OCI-LY7 (cell line): ENCODE data around the gene POLA2. TPM values are rescaled to one million over a fixed set of nuclear protein-coding genes. Genes with fewer than 3 reads are reported as not detected.

ENCODE experiments used
- BruUV-seq: library from RNA; stranded (reverse); fragments of 400-500 nt; replicated peaks from 2 replicates; lab custom pipeline; 2021; lab: Mats Ljungman, UMichigan
- CTCF ChIA-PET: fragments of 300-600 bp; sonication (Branson Sonifier 250); formaldehyde crosslinking; loops from one replicate; lab custom pipeline; 2022; ENCODE audit warnings: antibody characterized with exemption; ENCODE audit not compliant: unreplicated experiment; lab: Charles Lee
- POLR2A ChIA-PET: fragments of 300-600 bp; sonication (Branson Sonifier 250); formaldehyde crosslinking; loops from one replicate; lab custom pipeline; 2022; ENCODE audit warnings: antibody characterized with exemption; lab: Charles Lee
- DNase-seq: peaks from one replicate; pipeline ENCODE4 v3.0.0-alpha.2; 2015; ENCODE audit warnings: low spot score
- H2AFZ ChIP-seq: fragments of 200-600 bp; sonication (generic), shearing (Covaris generic); 2 replicates; pipeline ENCODE4 v1.6.1; 2014; ENCODE audit warnings: mild to moderate bottlenecking, antibody characterized with exemption, low read length, moderate library complexity
- H3K27ac ChIP-seq: fragments of 200-600 bp; sonication (generic); 2 replicates; pipeline ENCODE4 v1.5.1; 2014; ENCODE audit warnings: mixed run types, low read depth, mild to moderate bottlenecking, moderate library complexity, low read length, inconsistent platforms; ENCODE audit not compliant: poor library complexity, severe bottlenecking
- H3K36me3 ChIP-seq: fragments of 200-600 bp; sonication (generic); 2 replicates; pipeline ENCODE4 v1.6.1; 2014; ENCODE audit warnings: mild to moderate bottlenecking, antibody characterized with exemption, low read length, moderate library complexity, mixed read lengths; ENCODE audit not compliant: insufficient read depth
- H3K4me1 ChIP-seq: fragments of 200-600 bp; sonication (generic); 2 replicates; pipeline ENCODE4 v1.5.1; 2014; ENCODE audit warnings: mild to moderate bottlenecking, low read length; ENCODE audit not compliant: insufficient read depth, poor library complexity, severe bottlenecking
- H3K4me2 ChIP-seq: fragments of 200-600 bp; sonication (generic); 2 replicates; pipeline ENCODE4 v1.6.1; 2014; ENCODE audit warnings: mild to moderate bottlenecking, low read length
- H3K4me3 ChIP-seq: fragments of 200-600 bp; sonication (generic); 2 replicates; pipeline ENCODE4 v1.5.1; 2014; ENCODE audit warnings: mild to moderate bottlenecking, low read depth, low read length; ENCODE audit not compliant: poor library complexity, severe bottlenecking
- H3K79me2 ChIP-seq: fragments of 200-600 bp; sonication (generic); 2 replicates; pipeline ENCODE4 v1.6.1; 2016; ENCODE audit warnings: low read depth, mild to moderate bottlenecking, low read length, moderate library complexity, mixed read lengths; ENCODE audit not compliant: insufficient read depth
- H3K9me2 ChIP-seq: fragments of 200-600 bp; sonication (generic); 2 replicates; pipeline ENCODE4 v1.6.1; 2016; ENCODE audit warnings: mild to moderate bottlenecking, low read length, mixed read lengths; ENCODE audit not compliant: insufficient read depth
- H3K9me3 ChIP-seq: fragments of 200-600 bp; sonication (generic); 2 replicates; pipeline ENCODE4 v1.6.1; 2014; ENCODE audit warnings: mild to moderate bottlenecking, mixed run types, low read length, mixed read lengths
- H4K20me1 ChIP-seq: fragments of 200-600 bp; sonication (generic); 2 replicates; pipeline ENCODE4 v1.6.1; 2014; ENCODE audit warnings: mild to moderate bottlenecking, antibody characterized with exemption, low read length, moderate library complexity, mixed read lengths; ENCODE audit not compliant: insufficient read depth
- CTCF ChIP-seq: fragments of 200-600 bp; sonication (generic); conservative IDR thresholded peaks from 2 replicates; pipeline ENCODE4 v1.5.1; 2014; ENCODE audit warnings: mild to moderate bottlenecking, antibody characterized with exemption, low read length, moderate library complexity, mixed read lengths
- EZH2phosphoT487 ChIP-seq: fragments of 200-600 bp; sonication (generic); IDR thresholded peaks from 2 replicates; pipeline ENCODE4 v1.6.1; 2018; ENCODE audit warnings: low read depth, borderline replicate concordance, mild to moderate bottlenecking, mixed run types, antibody characterized with exemption, low read length, moderate library complexity, mixed read lengths
- intact Hi-C: fragments of 100-400 bp; cut with micrococcal nuclease; formaldehyde crosslinking; loops from one replicate; pipeline ENCODE4 v1.10.0; 2022; ENCODE audit not compliant: unreplicated experiment
- total RNA-seq, 2 experiments: library from RNA; depleted of rRNA in 1 of 2; stranded (reverse); fragments of >200 nt in 1 of 2; shearing (Covaris generic) in 1 of 2; gene quantifications; 2 replicates each; pipeline ENCODE4 v1.2.3, GENCODE V29; 2014 to 2022

The POLA2 gene
- total RNA-seq, 2 experiments from 2014 or later = 47.5 to 89.1 TPM

GRCh38 chr11:65338676-65339075 lies 76.9 kb downstream of the POLA2 start:
- peaks cover 9% of the 10 kb centered on the region for H3K4me1 ChIP-seq
- peaks cover 25% of the 10 kb centered on the region for H4K20me1 ChIP-seq
- no peak overlapping the region for H3K27ac ChIP-seq
- DNase-seq = no peak
- H3K4me3 ChIP-seq = no peak overlapping the region
- ChIA-PET CTCF (no interaction called here), POLR2A (interaction anchor here (1.3 kb wide), 1 partner anchor 18 kb away, joined by 3 read pairs; no protein-coding TSS in a partner anchor)
- H3K9me3 ChIP-seq = no peaks in the 10 kb centered on the region
- H3K36me3 ChIP-seq = peaks cover 62% of the 10 kb centered on the region
- intact Hi-C loops = no loop called here
- TF ChIP-seq EZH2phosphoT487 = no peak
- TF ChIP-seq CTCF = no peak
- peaks cover 42% of the 10 kb centered on the region for H3K79me2 ChIP-seq
- no peak overlapping the region for H3K4me2 ChIP-seq
- no TSS peak for BruUV-seq
- H3K9me2 ChIP-seq = no peaks in the 10 kb centered on the region
- H2AFZ ChIP-seq = no peak overlapping the region

- no peak overlapping the region for H3K27ac ChIP-seq
- no peak for DNase-seq
- H3K36me3 ChIP-seq = peaks cover 78% of the 10 kb centered on the region
- H3K79me2 ChIP-seq = peaks cover 27% of the 10 kb centered on the region
- intact Hi-C loops = no loop called here
- ChIA-PET POLR2A (interaction anchor here (1.1 kb wide), 1 partner anchor 8 kb away, joined by 3 read pairs; no protein-coding TSS in a partner anchor), CTCF (no interaction called here)
- H3K4me3 ChIP-seq = no peak overlapping the region
- BruUV-seq = no TSS peak
- no peak overlapping the region for H2AFZ ChIP-seq
- no peak for TF ChIP-seq CTCF
- H3K9me2 ChIP-seq = no peaks in the 10 kb centered on the region
- peaks cover 3% of the 10 kb centered on the region for H3K4me1 ChIP-seq
- H3K9me3 ChIP-seq = no peaks in the 10 kb centered on the region
- H4K20me1 ChIP-seq = peaks cover 15% of the 10 kb centered on the region
- H3K4me2 ChIP-seq = no peak overlapping the region
Measured at GRCh38 chr11:65340226-65340625, 78.5 kb downstream of the POLA2 start.

- Histone ChIP-seq H3K4me1 (no peaks in the 10 kb centered on the region), H3K4me2 (no peak overlapping the region), H3K4me3 (no peak overlapping the region), H3K79me2 (peaks cover 13% of the 10 kb centered on the region; the same call in 1 of the 2 replicates), H4K20me1 (peaks cover 12% of the 10 kb centered on the region; the same call in 1 of the 2 replicates), H2AFZ (no peak overlapping the region), H3K27ac (no peak overlapping the region), H3K36me3 (peaks cover 82% of the 10 kb centered on the region), H3K9me3 (no peaks in the 10 kb centered on the region), H3K9me2 (no peaks in the 10 kb centered on the region)
- TF ChIP-seq CTCF (no peak), EZH2phosphoT487 (no peak)
- CTCF ChIA-PET = no interaction called here
- POLR2A ChIA-PET = interaction anchor here (0.6 kb wide), 1 partner anchor 54 kb away, joined by 3 read pairs; no protein-coding TSS in a partner anchor
- BruUV-seq = no TSS peak
- DNase-seq = no peak
- intact Hi-C loops = no loop called here
Measured at GRCh38 chr11:65341856-65342255, 80.1 kb downstream of the POLA2 start.

Other genes starting within 250 kb of the POLA2 start
- 113 and 130 TPM in 2 replicates for gene ARL2, start 247.8 kb upstream of the POLA2 start, total RNA-seq (2014; rRNA removed; shearing (Covaris generic))
- 95.9 and 102 TPM in 2 replicates for gene ARL2, start 247.8 kb upstream of the POLA2 start, total RNA-seq (2022)
- gene SNX15, start 234.5 kb upstream of the POLA2 start, total RNA-seq (2014; rRNA removed; shearing (Covaris generic)) = 25.9 and 31.6 TPM in 2 replicates
- 28.3 and 33.6 TPM in 2 replicates for gene SNX15, start 234.5 kb upstream of the POLA2 start, total RNA-seq (2022)
- 23.3 and 28.2 TPM in 2 replicates for gene SAC3D1, start 220.8 kb upstream of the POLA2 start, total RNA-seq (2014; rRNA removed; shearing (Covaris generic))
- gene SAC3D1, start 220.8 kb upstream of the POLA2 start, total RNA-seq (2022) = 32.5 and 32.7 TPM in 2 replicates
- gene NAALADL1, start 203.4 kb upstream of the POLA2 start, total RNA-seq (2014; rRNA removed; shearing (Covaris generic)) = 2.7 and 7.1 TPM in 2 replicates
- gene NAALADL1, start 203.4 kb upstream of the POLA2 start, total RNA-seq (2022) = 3.9 and 4.6 TPM in 2 replicates
- 119 and 135 TPM in 2 replicates for gene CDCA5, start 177.9 kb upstream of the POLA2 start, total RNA-seq (2014; rRNA removed; shearing (Covaris generic))
- gene CDCA5, start 177.9 kb upstream of the POLA2 start, total RNA-seq (2022) = 151 and 153 TPM in 2 replicates
- 39.5 and 43.9 TPM in 2 replicates for gene ZFPL1, start 177.7 kb upstream of the POLA2 start, total RNA-seq (2014; rRNA removed; shearing (Covaris generic))
- gene ZFPL1, start 177.7 kb upstream of the POLA2 start, total RNA-seq (2022) = 38.4 and 42.6 TPM in 2 replicates
- 214 and 221 TPM in 2 replicates for gene VPS51, start 165.7 kb upstream of the POLA2 start, total RNA-seq (2014; rRNA removed; shearing (Covaris generic))
- 119 and 146 TPM in 2 replicates for gene VPS51, start 165.7 kb upstream of the POLA2 start, total RNA-seq (2022)
- 25.8 and 30.1 TPM in 2 replicates for gene TM7SF2, start 150.1 kb upstream of the POLA2 start, total RNA-seq (2014; rRNA removed; shearing (Covaris generic))
- 46.7 and 54.1 TPM in 2 replicates for gene TM7SF2, start 150.1 kb upstream of the POLA2 start, total RNA-seq (2022)
- gene ZNHIT2, start 144.3 kb upstream of the POLA2 start, total RNA-seq (2014; rRNA removed; shearing (Covaris generic)) = 29.9 and 32.4 TPM in 2 replicates
- gene ZNHIT2, start 144.3 kb upstream of the POLA2 start, total RNA-seq (2022) = 10.7 and 11.5 TPM in 2 replicates
- 1,573 and 1,628 TPM in 2 replicates for gene FAU, start 139.8 kb upstream of the POLA2 start, total RNA-seq (2014; rRNA removed; shearing (Covaris generic))
- gene FAU, start 139.8 kb upstream of the POLA2 start, total RNA-seq (2022) = 1,401 and 1,406 TPM in 2 replicates
- 81.6 and 83.2 TPM in 2 replicates for gene MRPL49, start 139.6 kb upstream of the POLA2 start, total RNA-seq (2014; rRNA removed; shearing (Covaris generic))
- gene MRPL49, start 139.6 kb upstream of the POLA2 start, total RNA-seq (2022) = 65.2 and 67.2 TPM in 2 replicates
- 102 and 134 TPM in 2 replicates for gene SYVN1, start 127.4 kb upstream of the POLA2 start, total RNA-seq (2014; rRNA removed; shearing (Covaris generic))
- 310 and 320 TPM in 2 replicates for gene SYVN1, start 127.4 kb upstream of the POLA2 start, total RNA-seq (2022)
- not detected in 2 replicates for gene SPDYC, start 91.7 kb upstream of the POLA2 start, total RNA-seq (2014; rRNA removed; shearing (Covaris generic))
- not detected in 2 replicates for gene SPDYC, start 91.7 kb upstream of the POLA2 start, total RNA-seq (2022)
- gene CAPN1, start 80.0 kb upstream of the POLA2 start, total RNA-seq (2014; rRNA removed; shearing (Covaris generic)) = 66.9 and 89.9 TPM in 2 replicates
- gene CAPN1, start 80.0 kb upstream of the POLA2 start, total RNA-seq (2022) = 111 and 118 TPM in 2 replicates
- not detected in 2 replicates for gene CDC42EP2, start 52.9 kb downstream of the POLA2 start, total RNA-seq (2014; rRNA removed; shearing (Covaris generic))
- 1.7 and 3.9 TPM in 2 replicates for gene CDC42EP2, start 52.9 kb downstream of the POLA2 start, total RNA-seq (2022)
- gene DPF2, start 71.9 kb downstream of the POLA2 start, total RNA-seq (2014; rRNA removed; shearing (Covaris generic)) = 38.5 and 39.9 TPM in 2 replicates
- 62.2 and 64.2 TPM in 2 replicates for gene DPF2, start 71.9 kb downstream of the POLA2 start, total RNA-seq (2022)
- 2.2 and 2.7 TPM in 2 replicates for gene TIGD3, start 92.8 kb downstream of the POLA2 start, total RNA-seq (2014; rRNA removed; shearing (Covaris generic))
- gene TIGD3, start 92.8 kb downstream of the POLA2 start, total RNA-seq (2022) = 2.0 TPM in 2 replicates
- gene SLC25A45, start 120.7 kb downstream of the POLA2 start, total RNA-seq (2014; rRNA removed; shearing (Covaris generic)) = 5.9 and 7.0 TPM in 2 replicates
- gene SLC25A45, start 120.7 kb downstream of the POLA2 start, total RNA-seq (2022) = 20.7 and 24.0 TPM in 2 replicates
- gene FRMD8, start 124.7 kb downstream of the POLA2 start, total RNA-seq (2014; rRNA removed; shearing (Covaris generic)) = 36.7 and 55.8 TPM in 2 replicates
- 31.5 and 37.6 TPM in 2 replicates for gene FRMD8, start 124.7 kb downstream of the POLA2 start, total RNA-seq (2022)
- gene NEAT1, start 160.8 kb downstream of the POLA2 start, total RNA-seq (2014; rRNA removed; shearing (Covaris generic)) = 30.1 and 52.2 TPM in 2 replicates
- 390 and 440 TPM in 2 replicates for gene NEAT1, start 160.8 kb downstream of the POLA2 start, total RNA-seq (2022)
- gene MALAT1, start 237.1 kb downstream of the POLA2 start, total RNA-seq (2014; rRNA removed; shearing (Covaris generic)) = 3,446 and 3,598 TPM in 2 replicates
- gene MALAT1, start 237.1 kb downstream of the POLA2 start, total RNA-seq (2022) = 5,974 and 7,097 TPM in 2 replicates